NCI-H345 treated with DMSO at 0.1 percent for 48 hours (cell line): ENCODE measurements around the gene CAMK2B.
"Not testable (repeated sequence)": the region's sequence is repeated elsewhere in the genome, so short reads cannot be mapped to it uniquely, and the experiment has no call there.

Experiments
- DNase-seq: peaks from one replicate; lab custom pipeline; 2025; ENCODE audit not compliant: unreplicated experiment; lab: John Stamatoyannopoulos, UW

CAMK2B gene

GRCh38 chr7:44173911-44174693 is 151.3 kb downstream of the CAMK2B start:
- DNase-seq = no peak

DNA sequence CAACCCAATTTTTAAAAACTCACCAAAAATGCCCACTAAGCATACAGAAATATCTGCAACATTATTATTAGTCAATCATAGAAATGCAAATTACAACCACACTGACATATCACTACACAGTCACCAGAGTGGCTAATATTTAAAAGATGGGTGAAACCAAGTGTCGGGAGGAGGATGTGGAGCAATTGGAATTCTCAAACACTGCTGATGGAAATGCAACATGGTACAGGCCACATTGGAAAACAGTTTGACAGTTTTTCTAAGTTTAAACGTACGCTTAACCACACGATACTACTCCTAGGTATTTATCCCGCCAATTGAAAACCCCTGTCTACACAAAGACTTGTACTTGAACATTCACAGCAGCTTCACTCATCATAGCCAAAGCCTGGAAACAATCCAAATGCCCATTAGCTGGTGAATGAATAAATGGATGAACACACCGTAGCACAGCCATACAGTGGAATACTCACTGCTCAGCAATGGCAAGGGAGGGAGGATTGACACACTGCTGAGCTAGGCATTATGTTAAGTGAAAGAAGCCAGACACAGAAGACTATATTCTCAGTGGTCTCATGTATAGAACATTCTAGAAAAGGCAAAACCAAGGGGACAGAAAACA is 152.5 kb downstream of the CAMK2B start:
- DNase-seq = peak; percentile 64

DNA sequence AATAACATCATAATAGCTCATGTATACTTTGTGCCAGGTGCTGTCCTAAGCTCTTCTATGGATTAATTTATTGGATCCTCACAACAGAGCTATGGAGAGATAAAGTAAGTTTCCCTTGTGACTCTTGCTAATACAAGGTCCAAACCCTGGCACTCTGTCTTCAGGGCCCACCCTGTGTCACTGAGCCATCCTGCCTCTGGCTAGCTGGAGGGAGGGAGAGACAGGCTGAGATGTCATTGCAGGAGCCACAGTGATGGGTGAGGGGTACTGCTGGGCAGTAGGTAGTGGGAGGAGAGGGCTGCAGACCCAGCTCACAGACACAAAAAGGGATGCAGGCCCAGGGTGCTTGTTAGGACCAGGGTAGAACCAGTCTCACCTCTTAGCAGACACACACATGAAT is 153.0 kb downstream of the CAMK2B start:
- no peak for DNase-seq

DNA sequence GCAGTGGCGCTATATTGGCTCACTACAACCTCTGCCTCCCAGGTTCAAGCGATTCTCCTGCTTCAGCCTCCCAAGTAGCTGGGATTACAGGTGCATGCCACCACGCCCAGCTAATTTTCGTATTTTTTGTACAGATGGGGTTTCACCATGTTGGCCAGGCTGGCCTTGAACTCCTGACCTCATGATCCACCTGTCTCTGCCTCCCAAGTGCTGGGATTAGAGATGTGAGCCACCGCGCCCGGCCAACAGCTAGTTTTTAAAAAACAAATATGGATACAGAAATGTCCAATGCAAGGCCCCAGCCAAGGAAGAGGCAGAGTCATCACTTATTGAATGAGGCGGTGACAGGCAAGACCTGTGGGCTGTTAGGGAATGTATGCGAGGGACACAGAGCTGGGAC is 153.5 kb downstream of the CAMK2B start:
- not testable (repeated sequence) for DNase-seq

GRCh38 chr7:44167920-44168319 is 157.5 kb downstream of the CAMK2B start:
- DNase-seq = no peak
